ENCODE results near the gene CTNNAL1. TPM values are rescaled to one million over a fixed set of nuclear protein-coding genes. Genes with fewer than 3 reads are reported as not detected.

The CTNNAL1 gene
- total and polyA plus RNA-seq, 2 of the 8 experiments (the other 6 are each of a cell fraction or from before 2014, with no cell fraction given): 23.2 to 66.1 TPM

- Histone ChIP-seq H3K27ac (ENCODE audit: low read depth, low read length) (no peak overlapping the region), H4K20me1 (replicated peaks in 1 of 2; ENCODE audit: control insufficient read depth in 1 of 2, insufficient read depth in 2 of 2, low read length in 2 of 2) (peaks cover 0 to 5% of the 10 kb centered on the region in 2 experiments), H3K79me1 (ENCODE audit: low read depth, low read length) (no peaks in the 10 kb centered on the region), H3K4me2 (ENCODE audit: insufficient read depth in 1 of 2, low read depth in 2 of 2, low read length in 2 of 2) (no peak overlapping the region), H2BK15ac (ENCODE audit: low read length) (no peak overlapping the region), H2BK20ac (ENCODE audit: low read length) (no peak overlapping the region), H2BK5ac (ENCODE audit: low read depth, low read length) (no peak overlapping the region), H3K4me3 (ENCODE audit: extremely low read depth in 1 of 4, insufficient read depth in 2 of 4, low read depth in 3 of 4, low read length in 4 of 4) (no peak overlapping the region), H3K23ac (ENCODE audit: insufficient read length) (no peak overlapping the region), H3K4me1 (replicated peaks in 1 of 4; ENCODE audit: control insufficient read depth in 3 of 4, insufficient read depth in 4 of 4, low read length in 3 of 4) (no peaks in the 10 kb centered on the region), H3K18ac (ENCODE audit: extremely low read depth, low read length) (no peak overlapping the region), H3K14ac (ENCODE audit: insufficient read length) (no peak overlapping the region), H3K27me3 (replicated peaks in 1 of 4; ENCODE audit: control insufficient read depth in 3 of 4, extremely low read depth in 1 of 4, insufficient read depth in 3 of 4, low read length in 3 of 4) (no peaks in the 10 kb centered on the region), H3K4ac (replicated peaks; ENCODE audit: insufficient read length, low read depth, low read length) (no peak overlapping the region), H2BK120ac (replicated peaks; ENCODE audit: low read depth, low read length) (no peak overlapping the region), H3K56ac (replicated peaks; ENCODE audit: insufficient read length, low read depth, low read length) (no peak overlapping the region), H2AK5ac (ENCODE audit: low read depth, low read length) (no peak overlapping the region), H3K23me2 (ENCODE audit: low read depth, low read length) (peaks cover 2% of the 10 kb centered on the region; the same call in 1 of the 2 replicates), H4K5ac (ENCODE audit: insufficient read length, low read depth, low read length) (no peak overlapping the region), H4K8ac (ENCODE audit: extremely low read depth, insufficient read depth, low read length) (no peak overlapping the region), H3K9ac (replicated peaks in 1 of 4; ENCODE audit: extremely low read depth in 1 of 4, low read depth in 3 of 4, low read length in 3 of 4) (no peak overlapping the region), H2BK12ac (ENCODE audit: low read depth, low read length) (no peak overlapping the region), H2AFZ (ENCODE audit: low read length) (no peak overlapping the region), H3K79me2 (ENCODE audit: control insufficient read depth in 1 of 2, insufficient read depth in 2 of 2, low read length in 2 of 2) (no peaks in the 10 kb centered on the region), H3K36me3 (ENCODE audit: control insufficient read depth in 2 of 4, insufficient read depth in 4 of 4, low read length in 3 of 4) (peaks cover 18 to 63% (median 51%) of the 10 kb centered on the region in 4 experiments), H3K9me3 (ENCODE audit: insufficient read depth in 2 of 2, low read depth in 1 of 2, low read length in 1 of 2) (no peaks in the 10 kb centered on the region), H4K91ac (replicated peaks; ENCODE audit: insufficient read length, low read length) (no peak overlapping the region)
- FAIRE-seq: no peak
- no peak for DNase-seq (ENCODE audit: low read depth in 1 of 2, low spot score in 2 of 2)
- POLR2A ChIA-PET (ENCODE audit: partially characterized antibody): interaction anchor here (0.7 to 1.1 kb wide), 2 partner anchors 10 to 105 kb away, joined by 4 to 6 read pairs; no protein-coding TSS in a partner anchor
- TF ChIP-seq KDM1A (IDR thresholded peaks at IDR 0.05; ENCODE audit: borderline replicate concordance, low read length): no peak
- no peak for TF ChIP-seq GABPA (IDR thresholded peaks at IDR 0.05; ENCODE audit: borderline replicate concordance, insufficient read depth, low read length)
- TF ChIP-seq EGR1 (IDR thresholded peaks at IDR 0.05; ENCODE audit: borderline replicate concordance, low read depth, low read length): no peak
- TF ChIP-seq CHD2 (IDR thresholded peaks at IDR 0.05; ENCODE audit: low read length): no peak
- 90% methylated on average over 5 of the region's 5 CpGs; no CpG with 5 or more reads in 1 of the 2 experiments for WGBS, 2 experiments (ENCODE audit: extremely low coverage in 1 of 2, insufficient coverage in 1 of 2, insufficient read length in 1 of 2, insufficient replicate concordance in 2 of 2, low coverage in 1 of 2, low lambda C conversion rate in 2 of 2, missing lambda C conversion rate in 1 of 2)
- CTCF ChIA-PET (ENCODE audit: partially characterized antibody): interaction anchor here (1.1 to 1.2 kb wide), 2 partner anchors 12 to 16 kb away, joined by 4 to 5 read pairs; no protein-coding TSS in a partner anchor
These were observed 113.1 kb downstream of the CTNNAL1 start for GRCh38 chr9:108900176-108900575.
